Neural cell (in vitro differentiated cells): ENCODE measurements around the gene CACNA1C. TPM values are rescaled to one million over a fixed set of nuclear protein-coding genes. Genes with fewer than 3 reads are reported as not detected.

ENCODE experiments used
- H2AFZ ChIP-seq: fragments of 200-600, 300-800 bp; sonication (generic), shearing (Covaris generic); 2 replicates; pipeline ENCODE4 v1.6.0; 2014; ENCODE audit warnings: low read depth, mild to moderate bottlenecking, antibody characterized with exemption, low read length, moderate library complexity
- H3F3A ChIP-seq: fragments of 200-600 bp; shearing (Covaris generic); 2 replicates; pipeline ENCODE4 v1.6.1; 2016; ENCODE audit warnings: mild to moderate bottlenecking, moderate library complexity, mixed read lengths, antibody characterized with exemption, low read length; ENCODE audit not compliant: insufficient read depth, poor library complexity, severe bottlenecking
- H3K27ac ChIP-seq: fragments of 200-600, 300-800 bp; sonication (generic), shearing (Covaris generic); 2 replicates; pipeline ENCODE4 v1.5.1; 2014; ENCODE audit warnings: mild to moderate bottlenecking, low read length, moderate library complexity
- H3K27me3 ChIP-seq: fragments of 300-800, 200-600 bp; sonication (generic), shearing (Covaris generic); 2 replicates; pipeline ENCODE4 v1.6.0; 2014; ENCODE audit warnings: mild to moderate bottlenecking, low read depth, low read length, moderate library complexity; ENCODE audit not compliant: insufficient read depth
- H3K36me3 ChIP-seq: fragments of 300-800, 200-600 bp; sonication (generic), shearing (Covaris generic); 2 replicates; pipeline ENCODE4 v1.5.1; 2014; ENCODE audit warnings: mild to moderate bottlenecking, antibody characterized with exemption, low read length, moderate library complexity; ENCODE audit not compliant: insufficient read depth
- H3K4me2 ChIP-seq: fragments of 300-800, 200-600 bp; sonication (generic), shearing (Covaris generic); 2 replicates; pipeline ENCODE4 v1.6.0; 2014; ENCODE audit warnings: mild to moderate bottlenecking, low read length
- H3K4me3 ChIP-seq: fragments of 300-800, 200-600 bp; sonication (generic), shearing (Covaris generic); 2 replicates; pipeline ENCODE4 v1.5.1; 2014; ENCODE audit warnings: mild to moderate bottlenecking, low read length, moderate library complexity
- H3K79me2 ChIP-seq: fragments of 200-600 bp; shearing (Covaris generic); replicated peaks from 2 replicates; pipeline ENCODE4 v1.6.0; 2014; ENCODE audit warnings: mild to moderate bottlenecking, low read length, moderate library complexity; ENCODE audit not compliant: insufficient read depth
- H3K9ac ChIP-seq: fragments of 300-800, 200-600 bp; sonication (generic), shearing (Covaris generic); 2 replicates; pipeline ENCODE4 v1.6.1; 2016; ENCODE audit warnings: mild to moderate bottlenecking, low read length, mixed read lengths
- H3K9me2 ChIP-seq: fragments of 200-600 bp; shearing (Covaris generic); 2 replicates; pipeline ENCODE4 v1.6.1; 2016; ENCODE audit warnings: mild to moderate bottlenecking, low read length, mixed read lengths; ENCODE audit not compliant: insufficient read depth
- H3K9me3 ChIP-seq: fragments of 200-600, 300-800 bp; sonication (generic), shearing (Covaris generic); 2 replicates; pipeline ENCODE4 v1.6.1; 2016; ENCODE audit warnings: mild to moderate bottlenecking, mixed run types, low read length, moderate library complexity, mixed read lengths
- H4K20me1 ChIP-seq: fragments of 200-600 bp; shearing (Covaris generic); 2 replicates; pipeline ENCODE4 v1.6.1; 2016; ENCODE audit warnings: mild to moderate bottlenecking, mixed run types; ENCODE audit not compliant: insufficient read depth
- CTCF ChIP-seq: fragments of 450-650 bp; IDR thresholded peaks from 2 replicates; pipeline ENCODE4 v1.5.1; 2014; ENCODE audit warnings: antibody characterized with exemption, mild to moderate bottlenecking, moderate library complexity; ENCODE audit not compliant: poor library complexity, severe bottlenecking
- EP300 ChIP-seq: fragments of 450-650 bp; conservative IDR thresholded peaks from 2 replicates; pipeline ENCODE4 v1.6.1; 2014; ENCODE audit warnings: antibody characterized with exemption, mild to moderate bottlenecking, moderate library complexity; ENCODE audit not compliant: poor library complexity, severe bottlenecking
- EZH2 ChIP-seq: fragments of 200-600, 300-800 bp; shearing (Covaris generic), sonication (generic); IDR thresholded peaks from 2 replicates; pipeline ENCODE4 v1.6.1; 2014; ENCODE audit warnings: antibody characterized with exemption, low read length, borderline replicate concordance, mild to moderate bottlenecking; ENCODE audit not compliant: insufficient read depth, poor library complexity, severe bottlenecking
- MXI1 ChIP-seq: fragments of 450-650 bp; conservative IDR thresholded peaks from 2 replicates; pipeline ENCODE4 v1.6.1; 2014; ENCODE audit warnings: antibody characterized with exemption, mild to moderate bottlenecking; ENCODE audit not compliant: poor library complexity, severe bottlenecking
- POLR2AphosphoS5 ChIP-seq: IDR thresholded peaks from 2 replicates; pipeline ENCODE4 v1.6.1; 2012
- RAD21 ChIP-seq: fragments of 450-650 bp; conservative IDR thresholded peaks from 2 replicates; pipeline ENCODE4 v1.6.1; 2014; ENCODE audit warnings: antibody characterized with exemption, mild to moderate bottlenecking, moderate library complexity
- SMC3 ChIP-seq: fragments of 450-650 bp; conservative IDR thresholded peaks from 2 replicates; pipeline ENCODE4 v1.6.1; 2014; ENCODE audit warnings: antibody characterized with exemption, mild to moderate bottlenecking, moderate library complexity; ENCODE audit not compliant: poor library complexity
- TAF1 ChIP-seq: IDR thresholded peaks from 2 replicates; pipeline ENCODE4 v1.6.1; 2012; ENCODE audit warnings: low read depth
- polyA plus RNA-seq: library from polyadenylated mRNA; depleted of rRNA; stranded (reverse); fragments of >200 nt; gene quantifications from 2 replicates; pipeline ENCODE4 v1.2.3, GENCODE V29; 2014
- TF ChIP-seq, protein P1 (sequence below): IDR thresholded peaks from 2 replicates; pipeline ENCODE4 v1.6.1; 2012; ENCODE audit warnings: borderline replicate concordance

CACNA1C gene
- polyA plus RNA-seq, 1 donor from 2014 or later: 9.7 TPM

- no peak overlapping the region for H2AFZ ChIP-seq
- H3K27me3 ChIP-seq: no peaks in the 10 kb centered on the region
- no peaks in the 10 kb centered on the region for H4K20me1 ChIP-seq
- H3K9me2 ChIP-seq: no peaks in the 10 kb centered on the region
- H3K9ac ChIP-seq: no peak overlapping the region
- no peak overlapping the region for H3K4me2 ChIP-seq
- H3K9me3 ChIP-seq: no peaks in the 10 kb centered on the region
- H3F3A ChIP-seq: no peaks in the 10 kb centered on the region
- no peak overlapping the region for H3K27ac ChIP-seq
- H3K79me2 ChIP-seq: no peaks in the 10 kb centered on the region
- H3K36me3 ChIP-seq: peaks cover 8% of the 10 kb centered on the region
- no peak overlapping the region for H3K4me3 ChIP-seq
- no peak for TF ChIP-seq POLR2AphosphoS5
- TF ChIP-seq MXI1: no peak
- no peak for TF ChIP-seq CTCF
- no peak for TF ChIP-seq EP300
- no peak for TF ChIP-seq RAD21
- no peak for TF ChIP-seq SMC3
These were observed 59.0 kb downstream of the CACNA1C start for GRCh38 chr12:2111826-2112225.

DNA sequence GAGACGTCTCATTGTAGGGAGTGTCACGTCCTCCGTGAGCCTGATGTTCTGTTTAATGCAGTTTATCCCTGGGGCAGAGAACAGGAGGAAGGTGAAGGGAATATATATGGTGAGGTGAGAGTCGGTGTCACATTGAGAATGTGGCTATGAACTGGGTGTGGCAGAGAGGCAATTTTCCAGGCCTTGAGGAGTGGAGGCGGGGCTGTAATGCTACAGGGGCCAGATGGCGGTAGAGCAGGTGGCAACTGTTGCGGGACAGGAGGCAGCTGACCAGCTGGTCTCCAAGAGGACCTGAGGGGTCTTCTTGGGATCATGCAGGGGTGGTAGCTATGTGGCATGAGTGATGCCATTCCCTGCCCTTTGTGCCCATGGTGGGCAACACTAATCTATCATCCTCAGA lies 59.6 kb downstream of the CACNA1C start:
- Histone ChIP-seq H3K79me2 (no peaks in the 10 kb centered on the region), H3F3A (no peaks in the 10 kb centered on the region), H3K4me2 (no peak overlapping the region), H3K9ac (no peak overlapping the region), H3K36me3 (peaks cover 8% of the 10 kb centered on the region), H3K27me3 (no peaks in the 10 kb centered on the region), H2AFZ (no peak overlapping the region), H3K4me3 (no peak overlapping the region), H4K20me1 (no peaks in the 10 kb centered on the region), H3K9me3 (no peaks in the 10 kb centered on the region), H3K27ac (no peak overlapping the region), H3K9me2 (no peaks in the 10 kb centered on the region)
- no peak for TF ChIP-seq SMC3
- TF ChIP-seq RAD21: no peak
- TF ChIP-seq, protein P1, sequence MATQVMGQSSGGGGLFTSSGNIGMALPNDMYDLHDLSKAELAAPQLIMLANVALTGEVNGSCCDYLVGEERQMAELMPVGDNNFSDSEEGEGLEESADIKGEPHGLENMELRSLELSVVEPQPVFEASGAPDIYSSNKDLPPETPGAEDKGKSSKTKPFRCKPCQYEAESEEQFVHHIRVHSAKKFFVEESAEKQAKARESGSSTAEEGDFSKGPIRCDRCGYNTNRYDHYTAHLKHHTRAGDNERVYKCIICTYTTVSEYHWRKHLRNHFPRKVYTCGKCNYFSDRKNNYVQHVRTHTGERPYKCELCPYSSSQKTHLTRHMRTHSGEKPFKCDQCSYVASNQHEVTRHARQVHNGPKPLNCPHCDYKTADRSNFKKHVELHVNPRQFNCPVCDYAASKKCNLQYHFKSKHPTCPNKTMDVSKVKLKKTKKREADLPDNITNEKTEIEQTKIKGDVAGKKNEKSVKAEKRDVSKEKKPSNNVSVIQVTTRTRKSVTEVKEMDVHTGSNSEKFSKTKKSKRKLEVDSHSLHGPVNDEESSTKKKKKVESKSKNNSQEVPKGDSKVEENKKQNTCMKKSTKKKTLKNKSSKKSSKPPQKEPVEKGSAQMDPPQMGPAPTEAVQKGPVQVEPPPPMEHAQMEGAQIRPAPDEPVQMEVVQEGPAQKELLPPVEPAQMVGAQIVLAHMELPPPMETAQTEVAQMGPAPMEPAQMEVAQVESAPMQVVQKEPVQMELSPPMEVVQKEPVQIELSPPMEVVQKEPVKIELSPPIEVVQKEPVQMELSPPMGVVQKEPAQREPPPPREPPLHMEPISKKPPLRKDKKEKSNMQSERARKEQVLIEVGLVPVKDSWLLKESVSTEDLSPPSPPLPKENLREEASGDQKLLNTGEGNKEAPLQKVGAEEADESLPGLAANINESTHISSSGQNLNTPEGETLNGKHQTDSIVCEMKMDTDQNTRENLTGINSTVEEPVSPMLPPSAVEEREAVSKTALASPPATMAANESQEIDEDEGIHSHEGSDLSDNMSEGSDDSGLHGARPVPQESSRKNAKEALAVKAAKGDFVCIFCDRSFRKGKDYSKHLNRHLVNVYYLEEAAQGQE: no peak
- no peak for TF ChIP-seq EZH2
- TF ChIP-seq POLR2AphosphoS5: no peak
- TF ChIP-seq EP300: no peak
- no peak for TF ChIP-seq CTCF
- TF ChIP-seq MXI1: no peak
- no peak for TF ChIP-seq TAF1
